Renal cortical epithelial cell (primary cell): Measurements from ENCODE around the gene LPAR5. TPM values are rescaled to one million over a fixed set of nuclear protein-coding genes. Genes with fewer than 3 reads are reported as not detected.

Experiments used
- total RNA-seq: library from RNA; depleted of rRNA; stranded (reverse); fragments of >200 nt; gene quantifications from 2 replicates; pipeline ENCODE4 v1.2.3, GENCODE V29; 2014

The LPAR5 gene
- total RNA-seq, 1 donor from 2014 or later, result not detected

Other genes starting within 250 kb of the LPAR5 start
- not detected in 2 replicates for gene CD27, start 191.0 kb downstream of the LPAR5 start, total RNA-seq
- 8.2 and 19.1 TPM in 2 replicates for gene TAPBPL, start 183.9 kb downstream of the LPAR5 start, total RNA-seq
- 1.8 and 2.3 TPM in 2 replicates for gene VAMP1, start 165.3 kb downstream of the LPAR5 start, total RNA-seq
- 57.1 and 84.9 TPM in 2 replicates for gene MRPL51, start 142.7 kb downstream of the LPAR5 start, total RNA-seq
- 28.1 and 138 TPM in 2 replicates for gene NCAPD2, start 141.9 kb downstream of the LPAR5 start, total RNA-seq
- gene GAPDH, start 101.4 kb downstream of the LPAR5 start, total RNA-seq, result 5,930 and 6,897 TPM in 2 replicates
- 3.8 and 5.2 TPM in 2 replicates for gene IFFO1, start 79.9 kb downstream of the LPAR5 start, total RNA-seq
- 16.5 and 32.3 TPM in 2 replicates for gene NOP2, start 67.7 kb downstream of the LPAR5 start, total RNA-seq
- gene CHD4, start 28.6 kb downstream of the LPAR5 start, total RNA-seq, result 228 and 358 TPM in 2 replicates
- gene ACRBP, start 11.5 kb upstream of the LPAR5 start, total RNA-seq, result 0.15 and 0.17 TPM in 2 replicates
- gene ING4, start 27.2 kb upstream of the LPAR5 start, total RNA-seq, result 45.3 and 67.6 TPM in 2 replicates
- gene ZNF384, start 53.4 kb upstream of the LPAR5 start, total RNA-seq, result 5.6 and 18.4 TPM in 2 replicates
- gene PIANP, start 64.9 kb upstream of the LPAR5 start, total RNA-seq, result 0.15 TPM in 1 of 2 replicates, not detected in the other
- 66.0 and 68.3 TPM in 2 replicates for gene COPS7A, start 88.1 kb upstream of the LPAR5 start, total RNA-seq
- gene MLF2, start 117.2 kb upstream of the LPAR5 start, total RNA-seq, result 168 and 222 TPM in 2 replicates
- 24.0 and 69.1 TPM in 2 replicates for gene PTMS, start 130.4 kb upstream of the LPAR5 start, total RNA-seq
- gene LAG3, start 136.6 kb upstream of the LPAR5 start, total RNA-seq, result not detected in 2 replicates
- gene CD4, start 153.6 kb upstream of the LPAR5 start, total RNA-seq, result 0.10 TPM in 1 of 2 replicates, not detected in the other
- 3.8 TPM in 1 of 2 replicates, not detected in the other for gene GPR162, start 185.9 kb upstream of the LPAR5 start, total RNA-seq
- gene P3H3, start 192.4 kb upstream of the LPAR5 start, total RNA-seq, result 17.4 and 36.8 TPM in 2 replicates
- gene GNB3, start 205.0 kb upstream of the LPAR5 start, total RNA-seq, result 0.15 TPM in 1 of 2 replicates, not detected in the other
- 1.3 and 4.7 TPM in 2 replicates for gene CDCA3, start 215.3 kb upstream of the LPAR5 start, total RNA-seq
- gene USP5, start 216.2 kb upstream of the LPAR5 start, total RNA-seq, result 107 and 113 TPM in 2 replicates
- gene TPI1, start 231.6 kb upstream of the LPAR5 start, total RNA-seq, result 1,309 and 1,579 TPM in 2 replicates
- gene SPSB2, start 237.3 kb upstream of the LPAR5 start, total RNA-seq, result 7.0 and 13.2 TPM in 2 replicates